GM19043 (cell line): ENCODE measurements around the gene CNTNAP4.

Source experiments
- ATAC-seq: cut with Tn5 transposase; IDR thresholded peaks from one replicate; pipeline ENCODE4 v1.9.1; 2021; ENCODE audit warnings: low read depth; ENCODE audit not compliant: unreplicated experiment

Gene CNTNAP4

GRCh38 chr16:76483307-76483909 lies 206.2 kb downstream of the CNTNAP4 start:
- no peak for ATAC-seq

GRCh38 chr16:76484020-76484419 lies 206.8 kb downstream of the CNTNAP4 start:
- ATAC-seq = no peak

GRCh38 chr16:76486740-76487139 lies 209.5 kb downstream of the CNTNAP4 start:
- ATAC-seq = no peak

- ATAC-seq = no peak
Measured at GRCh38 chr16:76487411-76488064, 210.3 kb downstream of the CNTNAP4 start.

- no peak for ATAC-seq
Measured at GRCh38 chr16:76488065-76488417, 210.8 kb downstream of the CNTNAP4 start.

- no peak for ATAC-seq
Measured at GRCh38 chr16:76490036-76490639, 212.9 kb downstream of the CNTNAP4 start.

- ATAC-seq = no peak
Measured at GRCh38 chr16:76500006-76500405, 222.8 kb downstream of the CNTNAP4 start.

GRCh38 chr16:76502063-76502462 lies 224.9 kb downstream of the CNTNAP4 start:
- ATAC-seq = no peak

GRCh38 chr16:76502555-76502954 lies 225.4 kb downstream of the CNTNAP4 start:
- no peak for ATAC-seq

- ATAC-seq = no peak
Measured at GRCh38 chr16:76503091-76503490, 225.9 kb downstream of the CNTNAP4 start.

- ATAC-seq = no peak
Measured at GRCh38 chr16:76511203-76511602, 234.0 kb downstream of the CNTNAP4 start.

GRCh38 chr16:76518781-76519180 lies 241.6 kb downstream of the CNTNAP4 start:
- no peak for ATAC-seq

GRCh38 chr16:76524356-76524755 lies 247.2 kb downstream of the CNTNAP4 start:
- ATAC-seq = no peak

- no peak for ATAC-seq
Measured at GRCh38 chr16:76524769-76525168, 247.6 kb downstream of the CNTNAP4 start.

- ATAC-seq = no peak
Measured at GRCh38 chr16:76527244-76527643, 250.0 kb downstream of the CNTNAP4 start.

- ATAC-seq = no peak
Measured at GRCh38 chr16:76529120-76529519, 251.9 kb downstream of the CNTNAP4 start.

GRCh38 chr16:76531236-76531635 lies 254.0 kb downstream of the CNTNAP4 start:
- ATAC-seq = no peak

GRCh38 chr16:76532188-76532973 lies 255.2 kb downstream of the CNTNAP4 start:
- no peak for ATAC-seq

GRCh38 chr16:76539609-76540008 lies 262.4 kb downstream of the CNTNAP4 start:
- no peak for ATAC-seq

GRCh38 chr16:76541070-76541469 lies 263.9 kb downstream of the CNTNAP4 start:
- ATAC-seq = no peak

- no peak for ATAC-seq
Measured at GRCh38 chr16:76565542-76565941, 288.3 kb downstream of the CNTNAP4 start.
